Subcutaneous preadipocyte (primary cell): ENCODE data around the gene EIF4H. TPM values are rescaled to one million over a fixed set of nuclear protein-coding genes. Genes with fewer than 3 reads are reported as not detected.

ENCODE experiments used
- small RNA-seq: library from RNA; depleted of rRNA; stranded (forward); fragments of <200 nt; gene quantifications from one replicate; pipeline ENCODE3, GENCODE V24; 2012
- total RNA-seq: library from RNA; depleted of rRNA; stranded (reverse); fragments of >200 nt; gene quantifications from 2 replicates; pipeline ENCODE4 v1.2.3, GENCODE V29; 2012

The EIF4H gene
- total RNA-seq = 229 and 297 TPM in 2 replicates

GRCh38 chr7:74173866-74174605 is at the start of gene EIF4H:
Gene EIF4H (plus strand): TSS chr7:74174356. CDS start chr7:74174384, 28 bp downstream.

Small RNA genes within 50 kb of the gene (small RNA-seq; reads per million reads assigned to genes)
- gene MIR590 = 40.8 reads per million, percentile 98 among the genes with 10 or more reads in this experiment

Other genes with a start within 250 kb of the EIF4H start
- 0.98 and 1.5 TPM in 2 replicates for gene ELN, start 146.2 kb upstream of the EIF4H start, total RNA-seq
- 41.5 and 46.7 TPM in 2 replicates for gene LIMK1, start 90.6 kb upstream of the EIF4H start, total RNA-seq
- gene LAT2, start 35.6 kb downstream of the EIF4H start, total RNA-seq = 0.20 TPM in 1 of 2 replicates, not detected in the other
- 21.3 and 40.1 TPM in 2 replicates for gene RFC2, start 80.0 kb downstream of the EIF4H start, total RNA-seq
- gene CLIP2, start 115.1 kb downstream of the EIF4H start, total RNA-seq = 42.6 and 52.8 TPM in 2 replicates